Fibroblast of lung (primary cell): ENCODE measurements around the gene DOCK8. TPM values are rescaled to one million over a fixed set of nuclear protein-coding genes. Genes with fewer than 3 reads are reported as not detected.

Experiments
- DNase-seq, 2 donors: peaks; one replicate each; pipeline versions ENCODE4 v3.0.0 to v3.0.0-alpha.2; 2010; ENCODE audit warnings: low read depth in 2 of 2
- H2AFZ ChIP-seq: 2 replicates; pipeline ENCODE4 v1.5.1; 2012; ENCODE audit warnings: low read length, control low read depth, inconsistent platforms
- H3K27ac ChIP-seq: 2 replicates; pipeline ENCODE4 v1.5.1; 2011; ENCODE audit warnings: low read length, control low read depth; ENCODE audit not compliant: insufficient read depth
- H3K27me3 ChIP-seq: 2 replicates; pipeline ENCODE4 v1.5.1; 2011; ENCODE audit warnings: mild to moderate bottlenecking, low read length; ENCODE audit not compliant: control insufficient read depth, insufficient read depth
- H3K36me3 ChIP-seq: 2 replicates; pipeline ENCODE4 v1.5.1; 2011; ENCODE audit warnings: low read length; ENCODE audit not compliant: control insufficient read depth, insufficient read depth
- H3K4me1 ChIP-seq: 2 replicates; pipeline ENCODE4 v1.5.1; 2011; ENCODE audit warnings: low read length; ENCODE audit not compliant: control insufficient read depth, insufficient read depth; ENCODE audit errors: extremely low read depth
- H3K4me2 ChIP-seq: 2 replicates; pipeline ENCODE4 v1.5.1; 2011; ENCODE audit warnings: low read length, control low read depth; ENCODE audit not compliant: insufficient read depth; ENCODE audit errors: extremely low read depth
- H3K4me3 ChIP-seq, 4 experiments: fragments of 200-600 bp in 1 of 4; sonication (generic) in 1 of 4; replicated peaks in 1 of 4; 2 replicates each; pipeline ENCODE4 v1.5.1; 2011 to 2016; ENCODE audit warnings: low read length in 4 of 4, low read depth in 3 of 4, mild to moderate bottlenecking in 3 of 4, control low read depth in 2 of 4, inconsistent platforms in 1 of 4, mixed read lengths in 1 of 4; ENCODE audit not compliant: insufficient read depth in 1 of 4; ENCODE audit errors: control extremely low read depth in 1 of 4
- H3K79me2 ChIP-seq: 2 replicates; pipeline ENCODE4 v1.5.1; 2012; ENCODE audit warnings: mild to moderate bottlenecking, low read length, inconsistent platforms; ENCODE audit not compliant: control insufficient read depth, insufficient read depth
- H3K9ac ChIP-seq: 2 replicates; pipeline ENCODE4 v1.5.1; 2011; ENCODE audit warnings: mild to moderate bottlenecking, low read length, control low read depth; ENCODE audit not compliant: insufficient read depth
- H3K9me3 ChIP-seq: 2 replicates; pipeline ENCODE4 v1.5.1; 2012; ENCODE audit warnings: low read depth, low read length; ENCODE audit not compliant: control insufficient read depth, insufficient read depth
- H4K20me1 ChIP-seq: 2 replicates; pipeline ENCODE4 v1.5.1; 2011; ENCODE audit warnings: low read length; ENCODE audit not compliant: control insufficient read depth, insufficient read depth; ENCODE audit errors: extremely low read depth
- CTCF ChIP-seq, 2 donors: IDR thresholded peaks in 1 of 2; conservative IDR thresholded peaks in 1 of 2; 1 replicate in 1 of 2; 2 replicates in 1 of 2; pipeline ENCODE4 v1.5.1; 2011 to 2012; ENCODE audit warnings: low read length in 2 of 2, control low read depth in 1 of 2, inconsistent platforms in 1 of 2, low read depth in 1 of 2, mild to moderate bottlenecking in 1 of 2
- EZH2 ChIP-seq: IDR thresholded peaks from 2 replicates; pipeline ENCODE4 v1.5.1; 2012; ENCODE audit warnings: low read length, control low read depth, mild to moderate bottlenecking; ENCODE audit errors: missing control alignments
- polyA plus RNA-seq, 2 donors: library from polyadenylated mRNA; depleted of rRNA in 1 of 2; stranded (reverse) in 1 of 2; unstranded in 1 of 2; fragments of >200 nt; gene quantifications; 2 replicates each; pipeline ENCODE4 v1.2.1, GENCODE V29; 2011 to 2012; ENCODE audit warnings: missing spikeins in 1 of 2
- total RNA-seq: library from RNA; depleted of rRNA; stranded (reverse); fragments of >200 nt; gene quantifications from 2 replicates; pipeline ENCODE4 v1.2.1, GENCODE V29; 2014

Gene DOCK8
- total and polyA plus RNA-seq, 2 donors (not counting 1 experiment from before 2014, with no cell fraction given), result under 0.01 TPM; not detected in 1

- Histone ChIP-seq H3K4me1 (no peaks in the 10 kb centered on the region), H3K79me2 (no peaks in the 10 kb centered on the region), H3K36me3 (no peaks in the 10 kb centered on the region), H3K27ac (no peak overlapping the region), H3K4me3 (no peak overlapping the region), H2AFZ (no peak overlapping the region), H3K27me3 (no peaks in the 10 kb centered on the region), H3K9me3 (no peaks in the 10 kb centered on the region), H3K9ac (no peak overlapping the region), H4K20me1 (no peaks in the 10 kb centered on the region), H3K4me2 (no peak overlapping the region)
- no peak for TF ChIP-seq EZH2
- TF ChIP-seq CTCF (conservative IDR thresholded peaks at IDR 0.05 in 1 of 2, IDR thresholded peaks at IDR 0.05 in 1 of 2; ENCODE audit: low read depth in 1 of 2, low read length in 2 of 2), result no peak
- DNase-seq, result no peak
Observed at GRCh38 chr9:494764-495163, 280.1 kb downstream of the DOCK8 start.

- Histone ChIP-seq H3K4me3 (no peak overlapping the region), H3K79me2 (no peaks in the 10 kb centered on the region), H2AFZ (no peak overlapping the region), H3K9me3 (no peaks in the 10 kb centered on the region), H3K4me2 (no peak overlapping the region), H3K27ac (no peak overlapping the region), H3K36me3 (no peaks in the 10 kb centered on the region), H3K9ac (no peak overlapping the region), H3K27me3 (no peaks in the 10 kb centered on the region), H3K4me1 (no peaks in the 10 kb centered on the region), H4K20me1 (no peaks in the 10 kb centered on the region)
- TF ChIP-seq EZH2 (no peak), CTCF (conservative IDR thresholded peaks at IDR 0.05 in 1 of 2, IDR thresholded peaks at IDR 0.05 in 1 of 2; ENCODE audit: low read depth in 1 of 2, low read length in 2 of 2) (no peak)
- DNase-seq, result no peak
Observed at GRCh38 chr9:495739-496138, 281.1 kb downstream of the DOCK8 start.

GRCh38 chr9:503326-503725, 288.7 kb downstream of the DOCK8 start:
- no peak overlapping the region for H2AFZ ChIP-seq
- no peak overlapping the region for H3K4me2 ChIP-seq
- no peaks in the 10 kb centered on the region for H4K20me1 ChIP-seq
- TF ChIP-seq EZH2 (no peak), CTCF (conservative IDR thresholded peaks at IDR 0.05 in 1 of 2, IDR thresholded peaks at IDR 0.05 in 1 of 2; ENCODE audit: low read depth in 1 of 2, low read length in 2 of 2) (no peak)
- H3K36me3 ChIP-seq, result no peaks in the 10 kb centered on the region
- no peak overlapping the region for H3K9ac ChIP-seq
- peaks cover 11% of the 10 kb centered on the region for H3K27me3 ChIP-seq
- no peaks in the 10 kb centered on the region for H3K79me2 ChIP-seq
- H3K4me1 ChIP-seq, result no peaks in the 10 kb centered on the region
- DNase-seq, result no peak
- no peak overlapping the region for H3K27ac ChIP-seq
- no peak overlapping the region for H3K4me3 ChIP-seq
- no peaks in the 10 kb centered on the region for H3K9me3 ChIP-seq
